Osteoblast (primary cell): ENCODE measurements around the gene RETREG3. TPM values are rescaled to one million over a fixed set of nuclear protein-coding genes. Genes with fewer than 3 reads are reported as not detected.

Experiments used
- DNase-seq: peaks from one replicate; pipeline ENCODE4 v3.0.0; 2011; ENCODE audit warnings: low spot score, mixed read lengths; ENCODE audit not compliant: insufficient read length; ENCODE audit errors: missing footprints
- H2AFZ ChIP-seq: 2 replicates; pipeline ENCODE4 v1.6.0; 2011; ENCODE audit warnings: mild to moderate bottlenecking, low read length
- H3K27ac ChIP-seq: 2 replicates; pipeline ENCODE4 v1.5.1; 2011; ENCODE audit warnings: mild to moderate bottlenecking, low read depth, low read length, moderate library complexity
- H3K27me3 ChIP-seq: 2 replicates; pipeline ENCODE4 v1.6.0; 2012; ENCODE audit warnings: mild to moderate bottlenecking, control low read depth, inconsistent platforms, low read length, moderate library complexity; ENCODE audit not compliant: insufficient read depth
- H3K36me3 ChIP-seq: 2 replicates; pipeline ENCODE4 v1.5.1; 2011; ENCODE audit warnings: mild to moderate bottlenecking, low read length, control low read depth, moderate library complexity; ENCODE audit not compliant: insufficient read depth
- H3K4me1 ChIP-seq: 2 replicates; pipeline ENCODE4 v1.5.1; 2011; ENCODE audit warnings: mild to moderate bottlenecking, low read length, control low read depth, moderate library complexity; ENCODE audit not compliant: insufficient read depth
- H3K4me2 ChIP-seq: 2 replicates; pipeline ENCODE4 v1.6.0; 2011; ENCODE audit warnings: mild to moderate bottlenecking, low read length; ENCODE audit not compliant: insufficient read depth
- H3K4me3 ChIP-seq: fragments of 200-600 bp; sonication (generic); 3 replicates; pipeline ENCODE4 v1.5.1; 2012; ENCODE audit warnings: mild to moderate bottlenecking, low read length, inconsistent platforms; ENCODE audit not compliant: insufficient read depth
- H3K79me2 ChIP-seq: 2 replicates; pipeline ENCODE4 v1.6.0; 2012; ENCODE audit warnings: mild to moderate bottlenecking, low read length, control low read depth, inconsistent platforms; ENCODE audit not compliant: insufficient read depth
- H3K9me3 ChIP-seq: 2 replicates; pipeline ENCODE4 v1.5.1; 2011; ENCODE audit warnings: low read depth, low read length, control low read depth
- H4K20me1 ChIP-seq: 2 replicates; pipeline ENCODE4 v1.6.0; 2012; ENCODE audit warnings: mild to moderate bottlenecking, low read length, control low read depth; ENCODE audit not compliant: insufficient read depth
- CTCF ChIP-seq: IDR thresholded peaks from 2 replicates; pipeline ENCODE4 v1.5.1; 2011; ENCODE audit warnings: mild to moderate bottlenecking, low read depth, low read length, moderate library complexity; ENCODE audit errors: extremely low read depth
- total RNA-seq: library from RNA; depleted of rRNA; stranded (reverse); fragments of >200 nt; gene quantifications from 2 replicates; pipeline ENCODE4 v1.2.3, GENCODE V29; 2012

Gene RETREG3
- total RNA-seq = 81.0 and 90.1 TPM in 2 replicates

GRCh38 chr17:42609182-42609813, at the start of gene RETREG3, which contains the start of gene TUBG1:
Gene RETREG3, minus strand, starts transcription at chr17:42609374. Its CDS starts 50 bp downstream, at chr17:42609324.
Gene TUBG1, plus strand, starts transcription at chr17:42609683. Its CDS starts 55 bp downstream, at chr17:42609738.
- H3K4me1 ChIP-seq = peaks cover 18% of the 10 kb centered on the region
- DNase-seq = peak; percentile 99
- TF ChIP-seq CTCF = peak; percentile 21
- peak within 1 kb of the TSS; percentile 94 for H3K4me3 ChIP-seq
- H3K79me2 ChIP-seq = peaks cover 55% of the 10 kb centered on the region
- H3K36me3 ChIP-seq = peaks cover 25% of the 10 kb centered on the region
- H3K4me2 ChIP-seq = peak within 1 kb of the TSS; percentile 92
- peaks cover 16% of the 10 kb centered on the region for H4K20me1 ChIP-seq
- H3K9me3 ChIP-seq = no peaks in the 10 kb centered on the region
- no peaks in the 10 kb centered on the region for H3K27me3 ChIP-seq
- peak within 1 kb of the TSS; percentile 82 for H3K27ac ChIP-seq
- H2AFZ ChIP-seq = peak within 1 kb of the TSS; percentile 89

GRCh38 chr17:42657824-42658588, 48.8 kb upstream of the RETREG3 start:
- peaks cover 14% of the 10 kb centered on the region for H3K36me3 ChIP-seq
- H3K27ac ChIP-seq = no peak overlapping the region
- H3K4me1 ChIP-seq = peaks cover 25% of the 10 kb centered on the region
- no peak overlapping the region for H3K4me2 ChIP-seq
- DNase-seq = no peak
- H2AFZ ChIP-seq = no peak overlapping the region
- H3K9me3 ChIP-seq = no peaks in the 10 kb centered on the region
- H3K27me3 ChIP-seq = no peaks in the 10 kb centered on the region
- no peaks in the 10 kb centered on the region for H4K20me1 ChIP-seq
- H3K79me2 ChIP-seq = peaks cover 14% of the 10 kb centered on the region
- no peak overlapping the region for H3K4me3 ChIP-seq
- no peak for TF ChIP-seq CTCF

GRCh38 chr17:42655528-42655927, 46.4 kb upstream of the RETREG3 start:
- no peak overlapping the region for H3K27ac ChIP-seq
- no peak overlapping the region for H3K4me2 ChIP-seq
- H3K9me3 ChIP-seq = no peaks in the 10 kb centered on the region
- peaks cover 17% of the 10 kb centered on the region for H3K4me1 ChIP-seq
- DNase-seq = peak; percentile 46
- TF ChIP-seq CTCF = no peak
- H3K79me2 ChIP-seq = peaks cover 5% of the 10 kb centered on the region
- H4K20me1 ChIP-seq = no peaks in the 10 kb centered on the region
- no peaks in the 10 kb centered on the region for H3K27me3 ChIP-seq
- H3K36me3 ChIP-seq = no peaks in the 10 kb centered on the region
- H2AFZ ChIP-seq = peak overlapping the region; percentile 56
- H3K4me3 ChIP-seq = no peak overlapping the region
